Endothelial cell of umbilical vein (primary cell): Measurements from ENCODE around the gene OR1M1.
"Not testable (repeated sequence)": the region's sequence is repeated elsewhere in the genome, so short reads cannot be mapped to it uniquely, and the experiment has no call there.

Experiments
- CTCF ChIP-seq, 2 donors: IDR thresholded peaks; 1 replicate in 1 of 2; 2 replicates in 1 of 2; pipeline ENCODE4 v1.5.1; 2011; ENCODE audit warnings: low read length in 2 of 2, mild to moderate bottlenecking in 2 of 2, moderate library complexity in 2 of 2, control low read depth in 1 of 2, inconsistent platforms in 1 of 2, low read depth in 1 of 2; ENCODE audit not compliant: insufficient read depth in 1 of 2; ENCODE audit errors: extremely low read depth in 1 of 2
- EZH2 ChIP-seq: IDR thresholded peaks from 2 replicates; pipeline ENCODE4 v1.6.1; 2012; ENCODE audit warnings: borderline replicate concordance, low read depth, mild to moderate bottlenecking, moderate library complexity, low read length, inconsistent platforms; ENCODE audit not compliant: severe bottlenecking
- GATA2 ChIP-seq: IDR thresholded peaks from 2 replicates; pipeline ENCODE4 v1.7.0; 2011; ENCODE audit warnings: low read depth, mild to moderate bottlenecking, moderate library complexity, mixed read lengths, low read length; ENCODE audit not compliant: insufficient read length, insufficient read depth
- POLR2A ChIP-seq: IDR thresholded peaks from 2 replicates; pipeline ENCODE4 v1.6.1; 2012; ENCODE audit warnings: low read depth, mild to moderate bottlenecking, control low read depth, low read length

GRCh38 chr19:9053674-9054073 is 33.2 kb upstream of the OR1M1 start:
- not testable (repeated sequence) for TF ChIP-seq POLR2A; GATA2; CTCF (IDR thresholded peaks at IDR 0.05; ENCODE audit: extremely low read depth in 1 of 2, insufficient read depth in 1 of 2, low read depth in 1 of 2, low read length in 2 of 2); EZH2
